Stomach smooth muscle (tissue), 2 donors: Measurements from ENCODE around the gene NEU4.
"Not testable (repeated sequence)": the region's sequence is repeated elsewhere in the genome, so short reads cannot be mapped to it uniquely, and the experiment has no call there.

Source experiments
- H3K27ac ChIP-seq: one replicate; pipeline ENCODE4 v1.7.0; 2013; ENCODE audit warnings: mild to moderate bottlenecking, low read length, inconsistent platforms
- H3K27me3 ChIP-seq, 2 donors: one replicate each; pipeline ENCODE4 v1.7.0; 2013; ENCODE audit warnings: low read length in 2 of 2; ENCODE audit not compliant: insufficient read depth in 2 of 2, control insufficient read depth in 1 of 2
- H3K36me3 ChIP-seq, 2 donors: one replicate each; pipeline ENCODE4 v1.7.0; 2013; ENCODE audit warnings: low read length in 2 of 2; ENCODE audit not compliant: control insufficient read depth in 2 of 2, insufficient read depth in 2 of 2
- H3K4me1 ChIP-seq: one replicate; pipeline ENCODE4 v1.7.0; 2013; ENCODE audit warnings: low read length; ENCODE audit not compliant: control insufficient read depth, insufficient read depth
- H3K4me3 ChIP-seq, 2 donors: one replicate each; pipeline ENCODE4 v1.7.0; 2013; ENCODE audit warnings: low read length in 2 of 2
- H3K9ac ChIP-seq, 2 donors: one replicate each; pipeline ENCODE4 v1.7.0; 2013; ENCODE audit warnings: low read length in 2 of 2, mild to moderate bottlenecking in 1 of 2
- H3K9me3 ChIP-seq, 2 donors: one replicate each; pipeline ENCODE4 v1.7.0; 2013; ENCODE audit warnings: low read length in 2 of 2; ENCODE audit not compliant: control insufficient read depth in 2 of 2
- donor health status: healthy.
- donor health status: Pancreatic carcinoma.

NEU4 gene

GRCh38 chr2:241776336-241777169 lies 32.4 kb upstream of the NEU4 start, which contains the start of gene GAL3ST2:
Gene GAL3ST2, plus strand, starts transcription at chr2:241776822. Its CDS starts 134 bp downstream, at chr2:241776956.
- no peak within 1 kb of the TSS for H3K9ac ChIP-seq
- H3K36me3 ChIP-seq: no peaks in the 10 kb centered on the region
- no peak within 1 kb of the TSS for H3K4me3 ChIP-seq
- peaks cover 22 to 27% of the 10 kb centered on the region in 2 donors for H3K27me3 ChIP-seq
- no peaks in the 10 kb centered on the region for H3K9me3 ChIP-seq
- no peak within 1 kb of the TSS for H3K27ac ChIP-seq
- peaks cover 2% of the 10 kb centered on the region for H3K4me1 ChIP-seq

DNA sequence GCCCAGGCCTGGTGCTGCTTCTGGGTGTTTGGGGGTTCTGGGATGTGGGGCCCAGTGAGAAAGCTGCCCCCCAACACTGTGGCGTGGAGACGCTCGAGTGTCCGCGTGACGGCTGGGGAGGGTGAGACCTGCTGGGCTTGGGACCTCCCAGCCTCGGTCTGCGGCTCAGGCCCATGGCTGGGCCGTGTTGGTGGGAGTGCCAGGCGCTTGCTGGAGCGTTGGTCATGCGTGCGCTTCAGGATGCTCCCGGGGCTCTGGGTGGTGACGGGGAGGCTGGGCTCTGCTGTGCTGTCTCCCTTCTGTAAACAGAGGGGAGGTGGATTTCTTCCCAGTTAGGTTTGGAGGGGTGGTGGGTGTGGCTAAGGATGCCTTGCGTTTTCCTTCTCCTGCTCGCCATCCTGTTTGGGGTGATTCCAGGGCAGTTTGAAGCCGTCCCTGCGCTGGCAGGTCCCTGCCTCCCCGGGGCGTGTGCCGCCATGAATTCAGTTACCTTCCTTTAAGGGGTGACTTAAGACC lies 31.8 kb upstream of the NEU4 start:
- Histone ChIP-seq H3K4me3 (no peak overlapping the region), H3K4me1 (no peaks in the 10 kb centered on the region), H3K27ac (no peak overlapping the region), H3K9me3 (no peaks in the 10 kb centered on the region), H3K27me3 (peaks cover 22 to 27% of the 10 kb centered on the region in 2 donors), H3K36me3 (no peaks in the 10 kb centered on the region), H3K9ac (no peak overlapping the region)

GRCh38 chr2:241777686-241778627 lies 31.0 kb upstream of the NEU4 start:
- Histone ChIP-seq H3K9ac (no peak overlapping the region), H3K36me3 (no peaks in the 10 kb centered on the region), H3K4me1 (no peaks in the 10 kb centered on the region), H3K4me3 (no peak overlapping the region), H3K27me3 (peaks cover 22 to 26% of the 10 kb centered on the region in 2 donors), H3K27ac (no peak overlapping the region), H3K9me3 (no peaks in the 10 kb centered on the region)

- no peak overlapping the region for H3K9ac ChIP-seq
These were observed 27.9 kb upstream of the NEU4 start for GRCh38 chr2:241780939-241781569.

DNA sequence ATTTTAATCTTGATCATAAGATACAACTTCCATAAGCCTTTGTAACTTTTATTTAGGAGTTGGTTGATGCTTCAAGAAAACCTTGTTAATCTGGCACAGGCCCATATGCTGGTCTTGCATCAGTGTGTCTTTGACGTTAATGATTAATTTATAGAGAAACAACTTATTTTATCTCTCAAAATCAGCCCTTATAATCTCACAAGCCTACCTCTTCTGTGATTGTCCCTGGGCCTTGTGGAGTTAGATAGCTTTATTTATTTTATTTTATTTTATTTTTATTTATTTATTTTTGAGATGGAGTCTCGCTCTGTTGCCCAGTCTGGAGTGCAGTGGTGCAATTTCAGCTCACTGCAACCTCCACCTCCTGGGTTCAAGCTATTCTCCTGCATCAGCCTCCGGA lies 26.9 kb upstream of the NEU4 start:
- H3K4me1 ChIP-seq, H3K27me3 ChIP-seq, H3K4me3 ChIP-seq, H3K27ac ChIP-seq, H3K9ac ChIP-seq, H3K36me3 ChIP-seq, H3K9me3 ChIP-seq: not testable (repeated sequence)

More at GRCh38 chr2:241780939-241781569, 27.9 kb upstream of the NEU4 start:
- Histone ChIP-seq H3K4me3 (no peak overlapping the region), H3K27me3 (peaks cover 2 to 4% of the 10 kb centered on the region in 2 donors), H3K27ac (no peak overlapping the region), H3K4me1 (no peaks in the 10 kb centered on the region), H3K36me3 (no peaks in the 10 kb centered on the region), H3K9me3 (no peaks in the 10 kb centered on the region)

DNA sequence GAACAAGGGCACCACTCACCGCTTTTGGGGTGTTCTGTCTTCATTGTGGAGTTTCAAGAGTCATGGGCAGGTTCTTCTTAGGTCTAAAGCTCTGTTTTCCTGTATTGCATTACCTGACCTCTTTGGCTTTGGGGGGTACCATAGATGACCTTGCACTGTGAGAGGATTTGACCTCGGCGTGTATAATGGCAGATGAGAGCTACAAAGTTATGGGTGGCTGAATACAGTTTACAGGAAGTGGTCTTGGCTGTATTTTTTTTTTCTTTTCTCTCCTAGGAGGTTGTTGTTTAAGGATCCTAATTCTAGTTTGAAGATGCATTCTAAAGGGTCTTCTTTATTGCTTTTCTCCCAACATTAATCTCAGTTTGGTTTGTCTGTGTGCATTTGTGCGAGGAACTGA lies 20.9 kb upstream of the NEU4 start:
- no peaks in the 10 kb centered on the region for H3K27me3 ChIP-seq
- H3K27ac ChIP-seq: no peak overlapping the region
- no peak overlapping the region for H3K4me3 ChIP-seq
- no peak overlapping the region for H3K9ac ChIP-seq
- no peaks in the 10 kb centered on the region for H3K4me1 ChIP-seq
- no peaks in the 10 kb centered on the region for H3K9me3 ChIP-seq
- H3K36me3 ChIP-seq: no peaks in the 10 kb centered on the region

- Histone ChIP-seq H3K4me3 (no peak overlapping the region), H3K36me3 (no peaks in the 10 kb centered on the region), H3K27ac (no peak overlapping the region), H3K9me3 (no peaks in the 10 kb centered on the region), H3K27me3 (no peaks in the 10 kb centered on the region), H3K9ac (no peak overlapping the region), H3K4me1 (no peaks in the 10 kb centered on the region)
These were observed 20.4 kb upstream of the NEU4 start for GRCh38 chr2:241788572-241788971.

GRCh38 chr2:241791385-241791784 lies 17.6 kb upstream of the NEU4 start:
- H3K27me3 ChIP-seq, H3K9me3 ChIP-seq, H3K4me1 ChIP-seq, H3K27ac ChIP-seq, H3K9ac ChIP-seq, H3K36me3 ChIP-seq, H3K4me3 ChIP-seq: not testable (repeated sequence)

DNA sequence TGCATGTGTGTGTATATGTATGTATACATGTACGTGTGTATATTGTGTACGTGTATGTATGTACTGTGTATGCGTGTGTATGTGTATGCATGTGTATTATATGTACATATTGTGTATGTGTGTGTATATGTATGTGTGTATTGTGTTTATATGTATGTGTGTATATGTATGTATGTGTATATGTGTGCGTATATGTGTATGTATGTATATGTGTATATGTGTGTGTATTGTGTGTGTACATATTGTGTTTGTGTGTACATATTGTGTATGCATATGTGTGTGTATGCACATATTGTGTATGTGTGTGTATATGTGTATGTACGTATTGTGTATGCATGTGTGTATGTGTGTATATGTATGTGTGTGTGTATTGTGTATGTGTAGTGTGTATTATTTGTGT lies 15.6 kb upstream of the NEU4 start:
- no peak overlapping the region for H3K9ac ChIP-seq
- no peaks in the 10 kb centered on the region for H3K27me3 ChIP-seq
- no peaks in the 10 kb centered on the region for H3K4me1 ChIP-seq
- no peak overlapping the region for H3K4me3 ChIP-seq
- H3K9me3 ChIP-seq: no peaks in the 10 kb centered on the region
- H3K36me3 ChIP-seq: no peaks in the 10 kb centered on the region
- no peak overlapping the region for H3K27ac ChIP-seq

DNA sequence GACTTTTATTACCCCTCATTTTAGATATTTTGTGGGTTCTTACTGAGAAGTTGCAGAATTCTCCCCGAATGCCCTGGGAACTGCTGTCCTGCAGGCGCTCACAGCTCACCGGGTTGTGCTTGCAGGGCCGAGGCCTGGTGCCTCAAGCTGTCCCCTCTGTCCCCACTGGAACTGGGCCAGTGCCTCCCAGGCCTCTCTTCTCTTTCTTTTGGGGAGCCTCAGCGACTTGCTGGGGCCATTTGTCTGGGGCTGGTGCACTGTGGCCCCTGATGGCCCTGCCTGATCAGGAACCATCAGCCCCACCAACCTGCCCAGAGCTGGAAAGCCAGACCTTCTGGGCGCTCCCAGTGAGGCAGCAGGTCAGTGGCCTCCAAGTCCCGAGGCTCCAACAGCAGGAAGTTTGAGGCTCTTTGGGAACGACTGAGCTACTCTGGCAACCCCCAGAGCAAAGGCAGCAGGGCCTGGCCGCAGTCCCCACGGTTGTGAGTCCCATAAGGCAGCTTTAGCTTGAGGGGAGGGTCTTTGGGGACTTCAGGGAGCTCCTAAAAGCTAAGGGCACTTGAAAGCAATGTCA lies 14.7 kb upstream of the NEU4 start:
- Histone ChIP-seq H3K4me3 (no peak overlapping the region), H3K9ac (no peak overlapping the region), H3K9me3 (no peaks in the 10 kb centered on the region), H3K27ac (no peak overlapping the region), H3K36me3 (no peaks in the 10 kb centered on the region), H3K27me3 (no peaks in the 10 kb centered on the region), H3K4me1 (no peaks in the 10 kb centered on the region)
